ENCODE measurements around the gene AKR1D1.
"Not testable (repeated sequence)": the region's sequence is repeated elsewhere in the genome, so short reads cannot be mapped to it uniquely, and the experiment has no call there.

DNA sequence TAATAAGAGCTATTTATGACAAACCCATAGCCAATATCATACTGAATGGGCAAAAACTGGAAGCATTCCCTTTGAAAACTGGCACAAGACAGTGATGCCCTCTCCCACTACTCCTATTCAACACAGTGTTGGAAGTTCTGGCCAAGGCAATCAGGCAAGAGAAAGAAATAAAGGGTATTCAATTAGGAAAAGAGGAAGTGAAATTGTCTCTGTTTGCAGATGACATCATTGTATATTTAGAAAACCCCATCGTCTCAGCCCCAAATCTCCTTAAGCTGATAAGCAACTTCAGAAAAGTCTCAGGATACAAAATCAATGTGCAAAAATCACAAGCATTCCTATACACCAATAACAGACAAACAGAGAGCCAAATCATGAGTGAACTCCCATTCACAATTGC, 36.2 kb upstream of the AKR1D1 start:
- TF ChIP-seq, protein P1, sequence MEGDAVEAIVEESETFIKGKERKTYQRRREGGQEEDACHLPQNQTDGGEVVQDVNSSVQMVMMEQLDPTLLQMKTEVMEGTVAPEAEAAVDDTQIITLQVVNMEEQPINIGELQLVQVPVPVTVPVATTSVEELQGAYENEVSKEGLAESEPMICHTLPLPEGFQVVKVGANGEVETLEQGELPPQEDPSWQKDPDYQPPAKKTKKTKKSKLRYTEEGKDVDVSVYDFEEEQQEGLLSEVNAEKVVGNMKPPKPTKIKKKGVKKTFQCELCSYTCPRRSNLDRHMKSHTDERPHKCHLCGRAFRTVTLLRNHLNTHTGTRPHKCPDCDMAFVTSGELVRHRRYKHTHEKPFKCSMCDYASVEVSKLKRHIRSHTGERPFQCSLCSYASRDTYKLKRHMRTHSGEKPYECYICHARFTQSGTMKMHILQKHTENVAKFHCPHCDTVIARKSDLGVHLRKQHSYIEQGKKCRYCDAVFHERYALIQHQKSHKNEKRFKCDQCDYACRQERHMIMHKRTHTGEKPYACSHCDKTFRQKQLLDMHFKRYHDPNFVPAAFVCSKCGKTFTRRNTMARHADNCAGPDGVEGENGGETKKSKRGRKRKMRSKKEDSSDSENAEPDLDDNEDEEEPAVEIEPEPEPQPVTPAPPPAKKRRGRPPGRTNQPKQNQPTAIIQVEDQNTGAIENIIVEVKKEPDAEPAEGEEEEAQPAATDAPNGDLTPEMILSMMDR (conservative IDR thresholded peaks at IDR 0.05 in 1 of 2, IDR thresholded peaks at IDR 0.05 in 1 of 2; ENCODE audit: low read depth in 1 of 2, low read length in 2 of 2): not testable (repeated sequence)
- not testable (repeated sequence) for TF ChIP-seq EZH2 (IDR thresholded peaks at IDR 0.05; ENCODE audit: low read length, missing control alignments)
